ENCODE measurements around the gene GLI2.

Gene GLI2

GRCh38 chr2:120754067-120754960 lies 18.6 kb downstream of the GLI2 start:
- in situ Hi-C loops (cut with MboI; ENCODE audit: low sequenced_read_pairs) = no loop called here

- in situ Hi-C loops (cut with MboI; ENCODE audit: low sequenced_read_pairs) = no loop called here
Measured at GRCh38 chr2:120758181-120759144, 22.8 kb downstream of the GLI2 start.

- in situ Hi-C loops (cut with MboI; ENCODE audit: low sequenced_read_pairs) = no loop called here
Measured at GRCh38 chr2:120759543-120760331, 24.1 kb downstream of the GLI2 start.

- in situ Hi-C loops (cut with MboI; ENCODE audit: low sequenced_read_pairs) = no loop called here
Measured at GRCh38 chr2:120760446-120761135, 24.9 kb downstream of the GLI2 start.

- in situ Hi-C loops (cut with MboI; ENCODE audit: low sequenced_read_pairs) = no loop called here
Measured at GRCh38 chr2:120761164-120761861, 25.6 kb downstream of the GLI2 start.

- in situ Hi-C loops (cut with MboI; ENCODE audit: low sequenced_read_pairs) = no loop called here
Measured at GRCh38 chr2:120761911-120762310, 26.2 kb downstream of the GLI2 start.

GRCh38 chr2:120762341-120763061 lies 26.8 kb downstream of the GLI2 start:
- in situ Hi-C loops (cut with MboI; ENCODE audit: low sequenced_read_pairs) = no loop called here

- in situ Hi-C loops (cut with MboI; ENCODE audit: low sequenced_read_pairs) = no loop called here
Measured at GRCh38 chr2:120763508-120763907, 27.8 kb downstream of the GLI2 start.

GRCh38 chr2:120763931-120764330 lies 28.3 kb downstream of the GLI2 start:
- in situ Hi-C loops (cut with MboI; ENCODE audit: low sequenced_read_pairs) = no loop called here

GRCh38 chr2:120764492-120764891 lies 28.8 kb downstream of the GLI2 start:
- in situ Hi-C loops (cut with MboI; ENCODE audit: low sequenced_read_pairs) = no loop called here

GRCh38 chr2:120764991-120765677 lies 29.5 kb downstream of the GLI2 start:
- in situ Hi-C loops (cut with MboI; ENCODE audit: low sequenced_read_pairs) = no loop called here

GRCh38 chr2:120765678-120766469 lies 30.2 kb downstream of the GLI2 start:
- in situ Hi-C loops (cut with MboI; ENCODE audit: low sequenced_read_pairs) = no loop called here

GRCh38 chr2:120766470-120767351 lies 31.0 kb downstream of the GLI2 start:
- in situ Hi-C loops (cut with MboI; ENCODE audit: low sequenced_read_pairs) = no loop called here

- in situ Hi-C loops (cut with MboI; ENCODE audit: low sequenced_read_pairs) = no loop called here
Measured at GRCh38 chr2:120767486-120768005, 31.9 kb downstream of the GLI2 start.

GRCh38 chr2:120768112-120769048 lies 32.7 kb downstream of the GLI2 start:
- in situ Hi-C loops (cut with MboI; ENCODE audit: low sequenced_read_pairs) = no loop called here

All from HL-60/S4 (cell line).